Measurements from ENCODE around the gene ARL9. TPM values are rescaled to one million over a fixed set of nuclear protein-coding genes. Genes with fewer than 3 reads are reported as not detected.

Gene ARL9
- polyA plus RNA-seq, 4 donors: 0.35 to 2.1 (median 0.54) TPM; not detected in 1

DNA sequence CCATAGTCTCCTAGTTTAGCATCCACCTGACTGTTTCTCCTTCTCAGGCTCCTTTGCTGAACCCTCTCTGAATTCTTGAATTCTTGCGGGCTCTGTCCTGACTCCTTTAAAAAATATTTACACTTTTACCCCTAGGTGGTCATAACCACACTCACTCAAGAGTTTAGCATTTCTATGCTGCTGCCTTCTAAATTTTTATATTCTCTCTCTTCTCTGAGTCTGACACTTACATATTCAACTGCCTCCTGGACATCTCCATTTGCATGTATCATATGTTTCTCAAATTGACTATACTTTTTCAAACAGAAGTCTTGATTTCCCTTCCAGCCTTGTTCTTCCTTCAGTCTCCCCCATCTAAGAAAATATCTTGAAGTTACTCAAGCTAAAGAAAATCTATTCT, 31.6 kb downstream of the ARL9 start:
- no peak for FAIRE-seq
- WGBS, 3 donors: 92 to 96% (median 94%) methylated on average over 1 of the region's 1 CpG
- no peaks in the 10 kb centered on the region for H3K4me1 ChIP-seq (ENCODE audit: control insufficient read depth in 3 of 3, insufficient read depth in 2 of 3, low read depth in 1 of 3, low read length in 2 of 3)

DNA sequence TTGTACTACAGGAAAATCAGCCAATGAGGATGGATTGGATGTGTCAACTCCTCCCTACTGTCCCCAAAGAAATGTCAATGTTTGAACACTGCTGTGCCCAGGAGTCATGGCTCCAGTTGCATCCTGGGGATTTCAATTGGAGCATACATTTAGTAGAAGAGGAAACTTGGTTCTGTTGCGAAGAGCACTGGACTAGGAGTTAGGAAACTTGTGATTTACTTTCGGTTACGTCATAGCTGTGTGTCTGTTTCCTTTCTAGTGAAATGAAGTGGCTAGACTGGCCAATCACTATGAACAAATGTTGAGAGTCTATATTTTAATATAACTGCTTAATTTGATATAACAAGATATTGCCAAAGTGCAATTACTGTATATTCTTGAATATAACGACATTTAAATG, 35.2 kb downstream of the ARL9 start:
- no peaks in the 10 kb centered on the region for H3K9me3 ChIP-seq (ENCODE audit: control insufficient read depth in 2 of 2, insufficient read depth in 1 of 2, low read depth in 1 of 2, low read length in 1 of 2)
- no peaks in the 10 kb centered on the region for H3K36me3 ChIP-seq (ENCODE audit: control insufficient read depth in 3 of 3, insufficient read depth in 2 of 3, low read depth in 1 of 3, low read length in 3 of 3)
- no peak for FAIRE-seq
- no peak overlapping the region for H3K27ac ChIP-seq (ENCODE audit: low read depth in 1 of 3, low read length in 2 of 3)
- H3K4me3 ChIP-seq (ENCODE audit: low read depth in 1 of 3, low read length in 3 of 3): no peak overlapping the region
- DNase-seq: no peak
- peaks cover 0 to 2% (median 0%) of the 10 kb centered on the region in 3 donors for H3K27me3 ChIP-seq (ENCODE audit: control insufficient read depth in 3 of 3, insufficient read depth in 3 of 3, low read length in 3 of 3)
- H3K4me1 ChIP-seq (ENCODE audit: control insufficient read depth in 3 of 3, insufficient read depth in 2 of 3, low read depth in 1 of 3, low read length in 2 of 3): no peaks in the 10 kb centered on the region
- whole genome bisulfite sequencing, 3 donors: 86 to 92% (median 89%) methylated on average over 4 of the region's 4 CpGs

More for the DNA sequence above, 31.6 kb downstream of the ARL9 start:
- H3K27me3 ChIP-seq (ENCODE audit: control insufficient read depth in 3 of 3, insufficient read depth in 3 of 3, low read length in 3 of 3): peaks cover 0 to 14% (median 0%) of the 10 kb centered on the region in 3 donors
- H3K9me3 ChIP-seq (ENCODE audit: control insufficient read depth in 2 of 2, insufficient read depth in 1 of 2, low read depth in 1 of 2, low read length in 1 of 2): no peaks in the 10 kb centered on the region
- H3K4me3 ChIP-seq (ENCODE audit: low read depth in 1 of 3, low read length in 3 of 3): no peak overlapping the region
- no peaks in the 10 kb centered on the region for H3K36me3 ChIP-seq (ENCODE audit: control insufficient read depth in 3 of 3, insufficient read depth in 2 of 3, low read depth in 1 of 3, low read length in 3 of 3)
- DNase-seq: no peak
- H3K27ac ChIP-seq (ENCODE audit: low read depth in 1 of 3, low read length in 2 of 3): no peak overlapping the region

DNA sequence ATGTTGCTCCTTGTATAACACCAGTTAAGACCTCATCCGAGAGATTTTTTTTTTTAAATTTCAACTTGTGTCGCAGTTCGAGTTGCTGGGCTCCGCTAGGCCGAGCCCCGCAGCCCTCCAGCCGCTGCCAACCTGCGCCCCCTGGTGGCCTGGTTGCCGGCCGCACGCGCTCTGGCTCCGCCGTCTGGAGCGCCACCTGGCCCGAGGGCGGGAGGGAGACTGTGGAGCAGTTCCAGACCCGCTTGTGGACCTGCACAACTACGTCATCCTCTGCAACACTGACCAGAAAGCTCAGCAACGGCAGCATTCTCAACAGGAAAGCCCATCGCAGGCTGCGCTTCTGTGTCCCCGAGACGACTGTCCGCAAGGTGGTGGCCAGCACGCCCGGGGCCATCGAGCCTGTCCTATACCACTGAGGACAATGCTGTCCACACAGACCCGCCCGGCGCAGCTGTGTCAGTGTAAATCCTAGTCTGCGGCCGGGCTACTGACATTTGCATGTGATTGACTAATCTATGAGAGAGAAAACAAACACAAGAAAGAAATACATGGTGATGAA, 39.1 kb downstream of the ARL9 start:
- H3K27ac ChIP-seq (ENCODE audit: low read depth in 1 of 3, low read length in 2 of 3): no peak overlapping the region
- no peak for FAIRE-seq
- 2 to 4% (median 3%) methylated on average over 33 of the region's 33 CpGs for WGBS, 3 donors
- H3K4me3 ChIP-seq (ENCODE audit: low read depth in 1 of 3, low read length in 3 of 3): peak overlapping the region in 2 of 3 donors; percentile 32 to 47
- H3K4me1 ChIP-seq (ENCODE audit: control insufficient read depth in 3 of 3, insufficient read depth in 2 of 3, low read depth in 1 of 3, low read length in 2 of 3): no peaks in the 10 kb centered on the region
- H3K9me3 ChIP-seq (ENCODE audit: control insufficient read depth in 2 of 2, insufficient read depth in 1 of 2, low read depth in 1 of 2, low read length in 1 of 2): no peaks in the 10 kb centered on the region
- peak; percentile 75 to 92 for DNase-seq
- H3K27me3 ChIP-seq (ENCODE audit: control insufficient read depth in 3 of 3, insufficient read depth in 3 of 3, low read length in 3 of 3): peaks cover 0 to 6% (median 0%) of the 10 kb centered on the region in 3 donors
- no peaks in the 10 kb centered on the region for H3K36me3 ChIP-seq (ENCODE audit: control insufficient read depth in 3 of 3, insufficient read depth in 2 of 3, low read depth in 1 of 3, low read length in 3 of 3)

DNA sequence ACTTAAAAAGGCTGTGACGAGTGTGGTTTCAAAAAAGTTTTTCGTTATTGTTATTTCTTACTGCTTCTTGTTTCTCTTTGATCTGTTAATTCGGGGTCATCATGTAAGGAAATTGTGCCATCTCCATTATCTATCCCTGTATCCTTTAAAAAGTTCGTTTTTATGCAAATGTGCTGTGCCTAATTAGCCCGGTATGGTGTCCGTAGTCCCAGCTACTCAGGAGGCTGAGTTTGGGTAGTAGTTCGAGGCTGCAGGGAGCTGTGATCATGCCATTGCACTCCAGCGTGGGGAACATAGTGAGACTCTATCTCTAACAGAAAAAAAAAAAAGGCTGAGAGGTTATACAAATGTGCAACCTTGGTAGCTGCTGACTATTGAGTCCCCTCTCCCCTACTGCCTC, 45.1 kb downstream of the ARL9 start:
- DNase-seq (no peak), FAIRE-seq (no peak)
- Histone ChIP-seq H3K27me3 (ENCODE audit: control insufficient read depth in 3 of 3, insufficient read depth in 3 of 3, low read length in 3 of 3) (peaks cover 0 to 13% (median 0%) of the 10 kb centered on the region in 3 donors), H3K36me3 (ENCODE audit: control insufficient read depth in 3 of 3, insufficient read depth in 2 of 3, low read depth in 1 of 3, low read length in 3 of 3) (no peaks in the 10 kb centered on the region), H3K9me3 (ENCODE audit: control insufficient read depth in 2 of 2, insufficient read depth in 1 of 2, low read depth in 1 of 2, low read length in 1 of 2) (no peaks in the 10 kb centered on the region), H3K4me3 (ENCODE audit: low read depth in 1 of 3, low read length in 3 of 3) (no peak overlapping the region), H3K27ac (ENCODE audit: low read depth in 1 of 3, low read length in 2 of 3) (no peak overlapping the region), H3K4me1 (ENCODE audit: control insufficient read depth in 3 of 3, insufficient read depth in 2 of 3, low read depth in 1 of 3, low read length in 2 of 3) (no peaks in the 10 kb centered on the region)
- WGBS, 3 donors: 73 to 76% (median 74%) methylated on average over 8 of the region's 8 CpGs

DNA sequence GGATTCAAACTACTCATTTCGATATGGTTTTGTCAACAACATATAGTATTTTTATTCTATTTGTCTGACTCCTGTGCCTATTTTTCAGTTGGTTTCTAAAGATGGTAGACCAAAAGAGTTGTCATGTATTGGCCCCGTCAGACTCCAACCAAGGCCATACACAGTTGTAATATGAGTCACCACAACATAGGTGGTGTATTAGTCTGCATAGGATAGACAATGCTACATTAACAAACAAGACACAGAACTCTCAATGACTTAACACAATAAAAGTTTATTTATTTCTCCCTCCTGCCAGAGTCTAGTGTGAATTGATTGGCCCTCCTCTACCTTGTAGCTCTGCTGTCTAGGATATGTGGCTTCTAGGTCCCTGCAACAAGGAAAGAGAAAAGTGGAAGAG, 45.9 kb downstream of the ARL9 start:
- peaks cover 0 to 10% (median 0%) of the 10 kb centered on the region in 3 donors for H3K27me3 ChIP-seq (ENCODE audit: control insufficient read depth in 3 of 3, insufficient read depth in 3 of 3, low read length in 3 of 3)
- no peak overlapping the region for H3K27ac ChIP-seq (ENCODE audit: low read depth in 1 of 3, low read length in 2 of 3)
- no peak for DNase-seq
- 77 to 91% (median 85%) methylated on average over 2 of the region's 2 CpGs for WGBS, 3 donors
- H3K4me3 ChIP-seq (ENCODE audit: low read depth in 1 of 3, low read length in 3 of 3): no peak overlapping the region
- no peak for FAIRE-seq
- no peaks in the 10 kb centered on the region for H3K4me1 ChIP-seq (ENCODE audit: control insufficient read depth in 3 of 3, insufficient read depth in 2 of 3, low read depth in 1 of 3, low read length in 2 of 3)
- H3K36me3 ChIP-seq (ENCODE audit: control insufficient read depth in 3 of 3, insufficient read depth in 2 of 3, low read depth in 1 of 3, low read length in 3 of 3): no peaks in the 10 kb centered on the region
- no peaks in the 10 kb centered on the region for H3K9me3 ChIP-seq (ENCODE audit: control insufficient read depth in 2 of 2, insufficient read depth in 1 of 2, low read depth in 1 of 2, low read length in 1 of 2)

DNA sequence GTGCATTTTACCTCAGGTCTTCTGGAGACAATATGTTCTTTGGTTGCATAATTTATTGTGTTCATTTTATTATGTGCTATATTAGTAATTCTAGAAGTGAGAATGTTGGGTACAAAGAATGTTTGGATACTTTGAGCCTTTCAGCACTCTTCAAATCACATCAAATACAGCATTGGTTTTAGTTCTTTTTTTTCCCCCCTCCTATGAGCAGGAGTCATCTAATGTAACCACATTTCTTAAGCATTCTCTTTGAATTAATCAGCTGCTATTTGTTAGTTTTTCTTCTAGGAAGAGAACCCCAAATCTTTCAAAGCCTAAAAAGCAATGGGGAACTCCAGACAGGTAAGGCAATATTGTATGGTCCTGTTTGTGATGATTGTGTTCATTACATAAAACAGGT, 46.7 kb downstream of the ARL9 start:
- Histone ChIP-seq H3K9me3 (ENCODE audit: control insufficient read depth in 2 of 2, insufficient read depth in 1 of 2, low read depth in 1 of 2, low read length in 1 of 2) (no peaks in the 10 kb centered on the region), H3K4me3 (ENCODE audit: low read depth in 1 of 3, low read length in 3 of 3) (no peak overlapping the region), H3K27ac (ENCODE audit: low read depth in 1 of 3, low read length in 2 of 3) (no peak overlapping the region), H3K4me1 (ENCODE audit: control insufficient read depth in 3 of 3, insufficient read depth in 2 of 3, low read depth in 1 of 3, low read length in 2 of 3) (no peaks in the 10 kb centered on the region), H3K36me3 (ENCODE audit: control insufficient read depth in 3 of 3, insufficient read depth in 2 of 3, low read depth in 1 of 3, low read length in 3 of 3) (no peaks in the 10 kb centered on the region), H3K27me3 (ENCODE audit: control insufficient read depth in 3 of 3, insufficient read depth in 3 of 3, low read length in 3 of 3) (peaks cover 0 to 10% (median 0%) of the 10 kb centered on the region in 3 donors)
- FAIRE-seq (no peak), DNase-seq (no peak)

DNA sequence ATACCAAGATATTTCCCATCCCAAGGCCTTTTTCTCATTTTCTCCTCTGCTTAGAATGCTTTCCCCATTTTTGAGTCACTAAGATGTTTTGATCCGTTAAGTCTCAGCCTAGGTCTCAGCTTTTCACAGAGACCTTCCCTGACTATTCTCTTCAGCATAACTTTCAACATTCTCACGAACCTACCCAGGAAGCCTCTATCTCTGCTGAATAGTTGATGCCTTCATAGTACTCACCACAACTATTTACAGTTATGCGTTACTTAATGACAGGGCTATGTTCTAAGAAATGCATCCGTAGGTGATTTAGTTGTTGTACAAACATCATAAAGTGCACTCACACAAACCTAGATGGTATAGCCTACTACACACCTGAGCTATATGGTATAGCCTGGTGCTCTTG, 64.5 kb downstream of the ARL9 start:
- FAIRE-seq (no peak), DNase-seq (no peak)
- H3K4me3 ChIP-seq (ENCODE audit: low read depth in 1 of 3, low read length in 3 of 3): no peak overlapping the region
- H3K36me3 ChIP-seq (ENCODE audit: control insufficient read depth in 3 of 3, insufficient read depth in 2 of 3, low read depth in 1 of 3, low read length in 3 of 3): no peaks in the 10 kb centered on the region
- no peak overlapping the region for H3K27ac ChIP-seq (ENCODE audit: low read depth in 1 of 3, low read length in 2 of 3)
- H3K27me3 ChIP-seq (ENCODE audit: control insufficient read depth in 3 of 3, insufficient read depth in 3 of 3, low read length in 3 of 3): no peaks in the 10 kb centered on the region
- no peaks in the 10 kb centered on the region for H3K4me1 ChIP-seq (ENCODE audit: control insufficient read depth in 3 of 3, insufficient read depth in 2 of 3, low read depth in 1 of 3, low read length in 2 of 3)
- H3K9me3 ChIP-seq (ENCODE audit: control insufficient read depth in 2 of 2, insufficient read depth in 1 of 2, low read depth in 1 of 2, low read length in 1 of 2): no peaks in the 10 kb centered on the region
- WGBS, 3 donors: 74 to 80% (median 79%) methylated on average over 4 of the region's 4 CpGs

Other genes starting within 250 kb of the ARL9 start
- gene AASDH, start 118.3 kb upstream of the ARL9 start, polyA plus RNA-seq: 10 to 100 TPM in 1 of 4 donors, 1 to 10 TPM in 3; 1.9 to 13.3 (median 4.1) TPM
- gene PPAT, start 70.2 kb upstream of the ARL9 start, polyA plus RNA-seq: 10 to 100 TPM in 1 of 4 donors, 1 to 10 TPM in 2, under 1 TPM in 1; 0.67 to 13.5 (median 3.8) TPM
- 10 to 100 TPM; 11.0 to 92.1 (median 47.9) TPM for gene PAICS, start 69.5 kb upstream of the ARL9 start, polyA plus RNA-seq
- 10 to 100 TPM; 18.8 to 65.8 (median 35.1) TPM for gene SRP72, start 38.2 kb upstream of the ARL9 start, polyA plus RNA-seq
- 100 to 1,000 TPM in 1 of 4 donors, 10 to 100 TPM in 2, 1 to 10 TPM in 1; 8.6 to 146 (median 47.4) TPM for gene HOPX, start 175.5 kb downstream of the ARL9 start, polyA plus RNA-seq

All from small intestine (tissue), 7 donors.